CD4-positive, alpha-beta T cell treated with Interleukin-2 at 100 ng/mL for 4 hours (primary cell): Measurements from ENCODE around the gene MRPS10.
"Not testable (repeated sequence)": the region's sequence is repeated elsewhere in the genome, so short reads cannot be mapped to it uniquely, and the experiment has no call there.

Source experiments
- DNase-seq: peaks from one replicate; pipeline ENCODE4 v3.0.0-alpha.2; 2020; ENCODE audit warnings: low spot score

Gene MRPS10

DNA sequence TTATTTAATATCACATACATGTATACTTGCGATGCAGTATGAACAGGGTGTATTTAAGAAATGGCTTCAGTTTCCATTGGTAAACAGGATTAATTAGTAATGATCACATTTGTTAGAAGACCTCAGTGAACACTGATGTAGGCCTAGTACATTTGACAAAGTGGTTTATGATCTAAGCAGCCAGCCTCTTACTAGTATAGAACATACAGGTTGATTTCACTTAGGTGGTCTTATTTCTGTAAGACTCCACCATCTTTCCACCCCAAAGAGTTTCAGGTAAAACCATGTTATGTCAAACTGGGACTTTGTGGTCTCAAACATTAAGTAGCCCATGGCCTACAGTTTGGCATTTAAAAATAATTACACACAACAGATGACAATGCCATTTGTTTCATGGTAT, 20.2 kb upstream of the MRPS10 start:
- DNase-seq, result no peak

DNA sequence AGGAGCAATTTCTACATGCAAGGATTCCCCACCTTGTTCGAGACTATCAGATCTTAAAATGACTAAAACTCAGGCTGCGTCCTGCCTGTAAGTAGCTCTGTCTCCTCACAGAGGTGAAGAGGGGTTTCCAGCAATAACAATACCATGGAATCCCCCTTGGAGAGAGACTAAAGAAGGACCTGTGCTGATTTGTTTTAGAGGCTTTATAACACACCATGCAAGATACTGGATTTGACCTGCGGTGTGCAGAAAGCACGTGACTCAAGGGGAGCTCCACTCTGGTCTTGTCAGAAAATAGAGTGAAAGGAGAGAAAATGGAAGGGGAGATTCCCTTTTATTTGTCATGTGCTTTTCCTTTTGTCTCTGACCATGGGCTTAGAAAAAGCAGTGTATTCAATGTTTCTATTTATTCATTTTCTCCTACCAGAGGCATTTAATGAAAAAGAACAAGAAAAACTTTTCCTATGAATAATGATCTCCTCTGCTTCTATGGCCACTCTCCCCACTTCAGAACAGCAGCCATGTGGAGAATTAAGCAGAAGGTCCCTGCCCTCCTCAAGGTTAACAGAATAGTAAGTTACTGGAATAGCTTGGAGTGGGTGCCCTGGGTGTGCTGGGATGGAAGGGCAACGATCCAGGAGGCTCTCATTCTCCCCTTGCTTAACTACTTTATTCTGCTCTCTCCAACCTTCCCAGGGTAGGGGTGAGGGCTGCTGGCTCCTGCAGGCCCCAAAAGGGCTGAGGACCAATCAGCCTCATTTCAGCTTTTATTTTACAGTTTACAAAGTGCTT, 19.2 kb upstream of the MRPS10 start:
- DNase-seq, result no peak

DNA sequence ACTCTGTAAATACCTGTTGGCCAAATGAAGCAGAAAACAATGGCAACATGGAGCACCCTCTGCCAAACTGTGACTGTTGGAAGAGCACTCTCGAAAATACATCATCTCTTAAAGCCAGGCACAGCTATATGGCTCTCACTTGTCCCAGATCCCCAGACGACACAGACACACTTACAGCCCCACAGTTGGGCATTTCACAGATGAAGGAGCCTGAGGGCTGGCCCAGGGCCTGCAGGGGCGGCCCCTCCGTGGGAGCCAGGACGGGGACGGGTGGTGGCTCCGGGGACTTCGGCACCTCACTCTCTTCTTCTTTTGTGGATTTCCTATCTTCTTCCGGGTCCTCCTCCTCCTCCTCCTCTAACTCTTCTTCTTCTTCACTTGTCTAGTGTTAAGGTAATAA, 18.4 kb upstream of the MRPS10 start:
- no peak for DNase-seq

DNA sequence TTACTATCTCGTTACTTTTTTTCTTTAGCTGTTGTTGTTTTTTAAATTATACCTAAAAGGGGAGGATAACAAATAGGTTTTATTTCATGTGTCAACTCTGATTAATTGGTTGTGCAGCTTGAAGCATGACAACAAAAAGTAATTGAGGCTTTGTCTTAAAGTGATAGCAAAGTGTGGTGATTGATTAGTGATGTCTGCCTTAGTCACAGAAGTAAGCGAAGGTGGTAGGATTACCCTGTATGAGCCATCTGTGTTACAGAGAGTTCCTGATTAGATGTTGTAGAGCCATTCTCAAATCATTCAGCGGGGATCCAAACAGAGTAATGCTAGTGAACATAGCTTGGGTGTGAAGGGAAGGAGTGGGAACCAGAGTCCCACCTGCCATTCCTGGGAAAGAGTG, 14.4 kb upstream of the MRPS10 start:
- DNase-seq, result no peak

DNA sequence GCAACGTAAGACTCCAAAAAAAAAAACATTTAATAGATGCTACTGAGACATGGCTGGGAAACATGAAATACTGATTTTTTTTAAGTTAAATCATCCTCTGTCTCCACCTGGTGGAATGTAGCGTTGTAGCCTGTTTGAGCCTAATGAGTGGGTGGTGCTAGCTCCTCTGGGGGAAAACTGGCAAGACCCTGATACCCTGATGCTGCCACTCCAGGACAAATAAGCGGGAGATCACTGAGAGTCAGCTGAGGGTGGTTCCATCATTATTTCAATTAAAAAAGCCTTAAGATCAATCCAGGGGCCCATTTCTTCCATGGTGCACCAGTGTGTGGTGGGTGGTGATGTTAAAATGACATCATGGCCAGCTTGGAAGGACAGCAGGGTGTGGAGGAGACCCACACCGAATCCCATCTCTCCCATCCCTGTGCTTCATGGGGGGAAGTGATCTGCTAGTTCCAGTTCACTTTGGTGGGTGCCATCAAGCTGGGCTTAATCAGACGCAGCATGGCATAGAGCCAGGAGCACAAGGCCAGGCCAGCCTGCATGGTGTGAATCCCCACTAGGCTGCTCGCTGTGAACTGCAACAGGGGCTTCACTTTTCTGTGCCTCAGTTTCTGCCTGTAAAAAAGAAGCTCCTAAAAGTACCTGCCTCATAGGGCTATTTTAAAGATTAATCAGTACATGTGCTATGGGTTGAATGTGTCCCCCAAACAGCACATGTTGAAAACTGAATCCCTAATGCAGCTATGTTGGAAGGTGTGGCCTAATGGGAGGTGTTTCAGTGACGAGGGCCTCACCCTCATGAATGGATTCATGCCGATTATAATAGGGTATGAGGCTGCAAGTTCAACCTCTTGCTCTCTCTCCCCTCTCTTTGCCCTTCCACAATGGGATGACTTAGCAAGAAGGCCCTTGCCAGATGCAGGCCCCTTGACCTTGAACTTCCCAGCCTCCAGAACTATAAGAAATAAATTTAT, 13.0 kb upstream of the MRPS10 start:
- DNase-seq, result no peak

DNA sequence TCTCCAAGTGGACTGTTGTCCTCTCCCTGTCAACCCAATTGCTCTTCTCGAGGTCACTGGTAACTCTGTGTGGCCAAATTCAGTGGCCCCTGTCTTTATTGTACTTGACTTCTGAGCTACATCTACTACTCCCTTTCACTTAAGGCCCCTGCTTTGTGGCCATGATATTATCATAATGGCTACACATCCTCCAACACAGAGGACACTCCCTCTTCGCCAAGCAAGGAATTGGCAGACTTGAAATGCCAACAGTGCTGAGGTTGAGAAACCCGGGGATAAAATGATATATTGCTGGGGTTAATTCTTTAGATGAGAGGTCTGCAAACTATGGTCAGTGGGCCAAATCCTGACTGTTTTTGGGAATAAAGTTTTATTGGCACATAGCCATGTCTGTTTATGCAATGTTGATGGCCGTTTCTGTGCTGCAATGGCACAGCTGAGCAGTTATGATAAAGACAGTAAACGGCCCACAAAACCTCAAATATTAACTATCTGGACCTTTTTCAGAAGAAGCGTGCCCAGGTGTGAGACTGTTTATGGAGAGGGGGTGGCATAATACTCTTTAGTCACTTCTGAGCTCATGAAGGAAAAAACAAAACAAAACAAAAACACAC, 12.0 kb upstream of the MRPS10 start:
- no peak for DNase-seq

DNA sequence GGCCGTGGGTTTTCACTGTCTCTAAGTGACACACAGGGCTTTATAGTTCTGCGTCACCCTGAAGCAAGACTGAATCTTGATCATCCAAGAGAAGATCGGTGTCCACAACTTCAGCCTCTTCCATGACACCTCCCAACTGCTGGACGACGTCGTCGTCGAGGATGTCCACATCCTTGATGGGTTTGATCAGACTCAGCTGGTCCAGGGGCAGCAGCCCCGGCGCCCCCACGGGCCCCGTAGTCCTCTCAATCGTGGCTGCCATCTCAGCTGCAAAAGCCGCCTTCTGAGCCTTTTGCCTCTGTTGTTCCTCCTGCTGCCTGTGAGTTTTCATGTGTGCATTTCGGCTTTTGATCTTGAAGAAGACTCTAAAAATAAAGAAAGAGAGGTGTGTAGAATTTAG, 10.6 kb upstream of the MRPS10 start:
- DNase-seq, result no peak

DNA sequence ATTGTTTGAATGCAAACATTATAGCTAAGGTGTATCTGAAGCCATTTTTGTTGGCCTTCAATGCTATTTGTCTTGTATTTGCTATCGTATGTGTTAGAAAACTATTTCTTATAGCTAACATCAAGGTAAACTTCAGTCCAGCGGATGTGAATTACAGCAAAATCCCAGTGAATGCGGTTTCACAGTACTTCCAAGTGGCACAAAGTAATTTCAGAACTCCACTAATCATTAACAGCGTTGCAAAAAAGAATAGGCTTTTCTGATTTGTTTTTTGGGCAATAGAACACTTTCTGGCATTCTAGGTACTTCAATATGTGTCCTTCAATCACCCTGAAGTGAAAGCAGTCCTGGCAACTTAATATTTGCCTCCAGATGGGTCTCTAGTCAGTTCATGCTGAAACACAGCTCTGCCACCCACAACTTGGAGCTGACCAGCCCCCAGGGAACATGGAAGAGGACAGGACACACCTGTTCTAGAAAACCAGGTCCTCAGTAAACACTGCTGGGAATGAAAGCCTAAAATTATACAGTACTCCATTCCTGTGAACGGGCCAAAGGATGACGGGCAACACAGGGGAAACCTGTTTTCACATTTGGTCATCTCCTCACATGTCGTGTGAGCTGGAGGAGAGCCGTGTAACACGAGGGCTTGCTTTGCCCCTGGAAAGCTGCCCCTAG, 9.7 kb upstream of the MRPS10 start:
- DNase-seq, result no peak

DNA sequence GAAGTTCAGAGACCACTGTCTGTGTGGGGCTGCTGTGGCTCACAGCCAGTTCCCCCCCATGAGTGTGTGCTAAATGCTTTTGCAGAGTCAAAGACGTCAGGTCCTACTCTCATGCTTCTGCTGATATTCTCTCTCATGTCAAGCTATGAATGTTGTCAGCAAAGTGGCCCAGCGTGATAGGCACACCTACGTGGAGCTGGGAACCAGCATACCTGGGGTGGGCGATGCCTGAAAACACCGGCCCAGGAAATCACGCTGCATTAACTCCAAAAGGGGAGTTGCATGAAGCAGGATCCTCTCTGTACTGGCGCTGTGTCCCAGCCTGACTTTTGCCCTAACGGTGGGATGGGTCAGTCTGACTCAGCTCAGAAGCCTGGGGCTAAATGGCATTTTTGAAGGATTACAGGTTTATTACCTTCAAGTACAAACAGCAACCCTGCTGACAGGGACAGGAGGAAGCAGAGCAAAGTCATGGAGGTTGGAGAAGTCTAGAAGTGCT, 9.0 kb upstream of the MRPS10 start:
- DNase-seq, result no peak

DNA sequence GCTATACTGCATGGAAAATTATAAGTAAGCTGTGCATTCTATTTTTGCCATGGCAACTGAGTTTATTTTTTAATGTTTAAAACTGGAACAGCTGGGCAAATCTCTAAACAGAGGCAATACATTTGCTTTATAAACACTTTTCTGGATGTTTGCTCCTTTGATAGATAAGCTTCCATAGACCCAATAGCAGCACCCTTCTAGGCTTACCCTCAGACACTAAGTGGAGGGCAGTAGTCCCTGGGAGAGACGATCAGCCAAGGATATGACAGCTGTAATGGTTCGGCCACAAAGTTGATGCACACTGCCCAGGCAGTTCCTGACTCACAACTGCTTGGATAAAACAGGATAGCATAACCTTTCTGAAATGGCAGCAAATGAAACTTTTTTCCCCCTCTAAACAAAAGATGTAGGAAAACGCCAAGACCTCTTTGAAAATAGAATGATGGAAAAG, 8.5 kb upstream of the MRPS10 start:
- no peak for DNase-seq

DNA sequence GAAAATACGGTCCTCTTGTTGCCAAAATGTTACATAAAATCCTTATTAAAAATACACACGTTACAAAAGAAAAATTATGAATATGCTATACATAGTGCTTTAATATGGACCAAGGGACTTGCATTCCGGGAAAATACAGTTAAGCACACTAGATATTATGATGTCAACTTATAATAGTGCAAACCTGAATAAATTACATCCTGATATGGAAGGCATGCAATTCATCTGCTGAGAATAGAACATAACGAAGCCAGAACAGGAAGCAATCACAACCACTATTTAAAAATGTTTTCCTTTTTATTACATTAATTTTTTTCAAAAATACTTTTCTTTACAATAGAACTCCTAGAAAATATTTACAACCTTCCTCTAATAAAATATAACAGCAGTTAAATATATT, 7.8 kb upstream of the MRPS10 start:
- DNase-seq, result no peak

DNA sequence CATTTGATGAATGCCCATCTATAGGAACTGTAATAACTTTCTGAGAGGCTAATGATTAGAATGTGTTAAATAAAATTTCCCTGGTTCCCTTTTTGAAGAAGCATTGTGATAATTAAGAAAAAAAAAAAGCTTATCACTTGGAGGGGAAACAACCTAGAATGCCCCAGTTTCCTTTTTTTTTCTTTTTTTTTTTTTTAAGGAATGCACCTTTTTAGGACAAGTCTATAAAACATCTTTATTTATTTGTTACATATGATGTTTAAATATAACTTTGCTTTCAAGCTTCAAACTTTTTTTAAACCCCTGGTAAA, 7.3 kb upstream of the MRPS10 start:
- no peak for DNase-seq

DNA sequence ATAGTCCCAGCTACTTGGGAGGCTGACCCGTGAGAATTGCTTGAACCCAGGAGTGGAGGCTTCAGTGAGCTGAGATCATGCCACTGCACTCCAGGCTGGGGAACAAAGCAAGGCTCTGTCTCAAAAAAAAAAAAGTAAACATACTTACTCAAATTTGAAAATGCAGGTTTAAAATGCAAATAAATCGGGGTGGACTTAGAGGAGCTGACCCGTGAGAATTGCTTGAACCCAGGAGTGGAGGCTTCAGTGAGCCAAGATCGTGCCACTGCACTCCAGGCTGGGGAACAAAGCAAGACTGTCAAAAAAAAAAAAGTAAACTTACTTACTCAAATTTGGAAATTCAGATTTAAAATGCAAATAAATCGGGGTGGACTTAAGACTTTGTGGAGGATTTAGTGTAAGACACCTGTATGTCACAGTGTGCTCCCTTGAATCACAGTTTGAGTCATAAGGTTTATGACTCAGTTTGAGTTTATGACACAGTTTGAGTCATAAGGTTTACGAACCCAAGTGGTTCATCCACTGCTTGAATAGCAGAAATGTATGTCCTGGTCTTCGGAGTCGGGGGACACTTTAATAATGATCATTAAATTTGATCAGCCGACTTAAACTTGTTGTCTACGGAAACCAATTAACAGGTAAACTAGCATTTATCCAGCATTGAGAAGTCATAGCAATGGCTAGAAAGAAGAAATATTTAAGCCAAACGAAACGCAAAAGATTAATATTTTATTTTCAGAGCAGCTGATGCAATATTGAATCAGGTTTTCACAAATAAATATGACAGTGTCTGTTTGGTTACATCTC, 6.8 kb upstream of the MRPS10 start:
- peak; percentile 45 for DNase-seq

DNA sequence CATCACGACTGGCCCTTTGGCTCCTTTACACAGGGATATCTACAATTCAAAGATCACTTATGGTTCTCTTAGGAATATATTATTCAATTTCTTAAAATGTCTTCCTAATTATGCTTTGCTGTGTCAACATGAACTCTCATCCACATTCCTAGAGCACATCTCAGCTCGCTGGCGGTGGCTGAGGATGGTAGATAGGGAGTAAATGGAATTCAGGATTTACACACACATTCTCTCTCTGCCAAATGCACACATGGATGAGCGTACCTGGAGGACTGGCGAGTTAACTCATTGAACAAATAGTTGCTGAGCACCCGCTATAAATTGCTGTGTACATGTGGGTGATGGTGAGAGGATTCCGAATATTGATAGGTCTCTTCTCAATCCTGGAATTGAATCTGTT, 4.8 kb upstream of the MRPS10 start:
- DNase-seq, result no peak

DNA sequence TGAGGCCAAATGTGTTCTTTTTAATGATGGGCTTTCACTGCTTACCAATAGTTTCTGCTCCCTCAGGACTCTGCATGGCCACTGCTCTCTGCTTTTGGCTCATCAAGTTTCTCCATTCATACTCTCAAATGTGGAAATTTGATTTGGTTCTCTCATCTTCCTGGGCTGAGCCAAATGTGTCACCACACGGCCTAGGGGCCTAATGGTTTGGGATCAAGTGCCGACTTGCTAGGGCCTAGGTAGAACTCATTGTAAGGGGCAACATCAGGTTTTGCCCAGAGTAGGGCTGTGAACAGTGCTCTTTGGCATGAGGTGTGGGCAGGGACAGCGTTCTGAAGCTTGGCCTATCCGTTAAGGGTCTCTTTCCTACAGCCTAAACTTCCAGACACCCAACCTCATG, 3.9 kb upstream of the MRPS10 start:
- no peak for DNase-seq

DNA sequence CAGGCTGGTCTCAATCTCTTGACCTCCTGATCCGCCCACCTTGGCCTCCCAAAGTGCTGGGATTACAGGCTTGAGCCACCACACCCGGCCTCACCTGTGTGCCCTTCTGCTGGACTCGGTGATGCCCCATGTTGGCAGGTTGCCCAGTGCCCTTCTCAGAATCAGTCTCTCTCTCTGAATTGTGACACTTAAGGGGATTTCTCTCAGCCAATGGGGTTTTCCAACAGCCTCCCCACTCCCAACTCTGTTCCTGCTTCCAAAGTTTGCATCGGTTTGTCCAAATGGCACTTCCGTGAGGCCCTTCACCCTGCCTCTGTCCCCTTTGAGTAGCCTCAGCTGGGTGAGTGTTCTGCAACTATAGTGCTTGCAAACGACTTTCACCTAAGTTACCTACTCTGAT, 3.1 kb upstream of the MRPS10 start:
- DNase-seq, result no peak

DNA sequence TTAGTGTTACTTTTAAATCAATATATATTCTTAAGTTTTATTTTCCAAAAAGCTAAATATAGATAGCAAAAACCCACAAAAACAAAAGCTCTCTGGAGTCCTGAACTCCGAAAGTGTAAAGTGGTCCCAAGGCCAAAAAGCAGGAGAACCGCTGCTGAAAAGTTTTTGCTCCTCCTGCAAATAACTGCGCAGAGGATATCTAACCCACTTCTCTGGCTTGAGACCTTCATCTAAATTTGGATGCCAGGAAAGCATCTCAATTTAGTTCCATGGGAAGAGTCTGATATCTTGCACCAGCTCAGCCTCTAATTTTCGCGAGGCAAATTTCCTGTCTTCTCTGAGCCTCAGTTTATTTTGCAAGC, 523 bp downstream of the MRPS10 start:
- DNase-seq, result no peak

DNA sequence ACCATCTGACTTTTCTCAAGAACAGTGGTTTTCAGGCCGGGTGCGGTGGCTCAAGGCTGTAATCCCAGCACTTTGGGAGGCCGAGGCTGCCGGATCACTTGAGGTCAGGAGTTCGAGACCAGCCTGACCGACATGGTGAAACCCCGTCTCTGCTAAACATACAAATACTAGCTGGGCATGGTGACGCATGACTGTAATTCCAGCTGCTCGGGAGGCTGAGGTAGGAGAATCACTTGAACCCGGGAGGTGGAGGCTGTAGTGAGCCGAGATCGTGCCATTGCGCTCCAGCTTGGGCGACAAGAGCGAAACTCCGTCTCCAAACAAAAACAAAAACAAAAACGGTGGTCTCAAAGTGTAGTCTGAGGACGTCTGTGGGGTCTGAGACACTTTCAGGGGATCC, 1.2 kb downstream of the MRPS10 start:
- DNase-seq, result not testable (repeated sequence)

DNA sequence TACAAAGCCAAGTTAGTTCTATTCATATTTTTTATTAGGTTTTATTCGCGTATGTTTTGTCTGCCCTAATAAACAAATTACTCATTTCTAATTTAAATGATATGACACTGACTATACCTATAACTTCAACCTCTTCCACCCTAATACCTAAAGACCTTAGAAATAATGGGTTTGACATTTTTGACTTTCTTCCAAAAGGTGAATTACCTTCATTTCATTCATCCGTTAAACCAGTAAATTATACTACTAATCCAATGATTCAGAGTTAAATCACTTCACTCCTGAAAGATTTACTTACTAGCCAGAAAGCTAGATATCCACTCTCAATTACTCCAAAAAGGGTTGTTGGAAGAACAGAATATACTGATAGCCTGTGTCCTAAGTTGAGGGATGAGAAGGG, 5.2 kb downstream of the MRPS10 start:
- no peak for DNase-seq

DNA sequence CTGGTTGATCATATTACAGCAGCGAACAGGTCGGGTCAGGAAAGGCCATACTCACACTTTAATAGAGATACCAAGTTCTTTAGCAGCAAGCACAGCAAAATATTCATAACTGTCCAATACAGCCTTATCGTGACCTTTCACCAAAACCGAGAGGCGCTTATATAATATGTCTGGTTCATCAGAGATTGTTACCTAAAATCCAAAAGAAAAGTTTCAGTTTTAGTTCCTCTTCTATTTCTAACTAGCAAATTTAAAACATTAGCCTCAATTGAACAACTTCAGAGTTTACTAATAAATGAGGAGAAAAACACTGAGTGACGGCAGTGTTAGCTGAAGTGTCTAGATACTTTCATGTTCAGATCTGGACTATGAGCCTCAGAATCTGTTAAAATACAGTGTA, 5.9 kb downstream of the MRPS10 start:
- no peak for DNase-seq

DNA sequence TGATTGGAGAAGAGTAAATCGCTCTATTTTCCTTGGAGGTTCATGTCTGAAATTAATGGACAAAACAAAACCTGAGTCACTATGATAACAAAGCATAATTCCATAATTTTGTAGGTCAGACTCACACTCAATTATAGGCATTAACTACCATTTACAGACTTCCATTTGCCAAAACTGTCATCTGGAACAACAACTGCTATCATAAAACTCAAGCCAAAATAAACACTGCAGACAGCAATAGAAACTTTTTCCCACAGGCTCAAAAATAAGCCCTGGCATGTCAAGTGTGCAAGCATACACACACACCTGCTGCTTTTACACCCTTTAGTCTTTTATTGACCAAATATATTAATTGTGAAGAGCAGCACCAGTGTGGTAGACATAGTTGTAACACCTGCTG, 7.1 kb downstream of the MRPS10 start:
- no peak for DNase-seq
